Lower leg skin (tissue), 3 donors: ENCODE measurements around the gene PTPN3.

Experiments used
- POLR2A ChIP-seq, 2 donors: fragments of 450-650 bp; IDR thresholded peaks; one replicate each; pipeline ENCODE4 v1.6.1; 2016 to 2017; ENCODE audit warnings: antibody characterized with exemption in 2 of 2, mild to moderate bottlenecking in 1 of 2, moderate library complexity in 1 of 2
- TF ChIP-seq, protein P1 (sequence below), 3 donors: fragments of 450-650 bp; IDR thresholded peaks; one replicate each; pipeline ENCODE4 v1.5.1; 2016; ENCODE audit warnings: antibody characterized with exemption in 3 of 3, mild to moderate bottlenecking in 3 of 3, moderate library complexity in 2 of 3

- TF ChIP-seq POLR2A (IDR thresholded peaks at IDR 0.05) = no peak
- TF ChIP-seq, protein P1, sequence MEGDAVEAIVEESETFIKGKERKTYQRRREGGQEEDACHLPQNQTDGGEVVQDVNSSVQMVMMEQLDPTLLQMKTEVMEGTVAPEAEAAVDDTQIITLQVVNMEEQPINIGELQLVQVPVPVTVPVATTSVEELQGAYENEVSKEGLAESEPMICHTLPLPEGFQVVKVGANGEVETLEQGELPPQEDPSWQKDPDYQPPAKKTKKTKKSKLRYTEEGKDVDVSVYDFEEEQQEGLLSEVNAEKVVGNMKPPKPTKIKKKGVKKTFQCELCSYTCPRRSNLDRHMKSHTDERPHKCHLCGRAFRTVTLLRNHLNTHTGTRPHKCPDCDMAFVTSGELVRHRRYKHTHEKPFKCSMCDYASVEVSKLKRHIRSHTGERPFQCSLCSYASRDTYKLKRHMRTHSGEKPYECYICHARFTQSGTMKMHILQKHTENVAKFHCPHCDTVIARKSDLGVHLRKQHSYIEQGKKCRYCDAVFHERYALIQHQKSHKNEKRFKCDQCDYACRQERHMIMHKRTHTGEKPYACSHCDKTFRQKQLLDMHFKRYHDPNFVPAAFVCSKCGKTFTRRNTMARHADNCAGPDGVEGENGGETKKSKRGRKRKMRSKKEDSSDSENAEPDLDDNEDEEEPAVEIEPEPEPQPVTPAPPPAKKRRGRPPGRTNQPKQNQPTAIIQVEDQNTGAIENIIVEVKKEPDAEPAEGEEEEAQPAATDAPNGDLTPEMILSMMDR (IDR thresholded peaks at IDR 0.05) = no peak
Observed at GRCh38 chr9:109536859-109537258, 38.8 kb upstream of the PTPN3 start.
